Neuronal stem cell (in vitro differentiated cells): ENCODE measurements around the gene GART.
"Not testable (repeated sequence)": the region's sequence is repeated elsewhere in the genome, so short reads cannot be mapped to it uniquely, and the experiment has no call there.

Source experiments
- DNase-seq: peaks from one replicate; pipeline ENCODE4 v3.0.0-alpha.2; 2013; ENCODE audit warnings: low spot score
- H2AFZ ChIP-seq: one replicate; pipeline ENCODE4 v1.6.1; 2013; ENCODE audit warnings: mild to moderate bottlenecking, low read length, inconsistent platforms
- H2AK5ac ChIP-seq: 2 replicates; pipeline ENCODE4 v1.6.1; 2013; ENCODE audit warnings: low read depth, mild to moderate bottlenecking, inconsistent platforms, low read length, moderate library complexity, mixed read lengths
- H2BK120ac ChIP-seq: 2 replicates; pipeline ENCODE4 v1.6.1; 2013; ENCODE audit warnings: low read depth, mild to moderate bottlenecking, inconsistent platforms, low read length, moderate library complexity, mixed read lengths
- H2BK12ac ChIP-seq: one replicate; pipeline ENCODE4 v1.6.1; 2013; ENCODE audit warnings: low read length, inconsistent platforms
- H2BK15ac ChIP-seq: 2 replicates; pipeline ENCODE4 v1.6.1; 2013; ENCODE audit warnings: mild to moderate bottlenecking, low read length, inconsistent platforms, mixed read lengths
- H2BK5ac ChIP-seq: one replicate; pipeline ENCODE4 v1.6.1; 2013; ENCODE audit warnings: inconsistent platforms, mild to moderate bottlenecking, low read length, moderate library complexity
- H3K14ac ChIP-seq: one replicate; pipeline ENCODE4 v1.6.1; 2013; ENCODE audit warnings: low read length, inconsistent platforms
- H3K18ac ChIP-seq: 2 replicates; pipeline ENCODE4 v1.6.1; 2013; ENCODE audit warnings: low read length, inconsistent platforms
- H3K23ac ChIP-seq: 2 replicates; pipeline ENCODE4 v1.6.1; 2013; ENCODE audit warnings: low read depth, mild to moderate bottlenecking, mixed read lengths, low read length, inconsistent platforms; ENCODE audit not compliant: poor library complexity
- H3K27ac ChIP-seq: replicated peaks from 3 replicates; pipeline ENCODE4 v1.5.1; 2013; ENCODE audit warnings: low read length, inconsistent platforms
- H3K27me3 ChIP-seq, 3 experiments: 2 replicates each; pipeline ENCODE4 v1.6.1; 2013; ENCODE audit warnings: low read length in 3 of 3, mild to moderate bottlenecking in 2 of 3, inconsistent platforms in 1 of 3, low read depth in 1 of 3, mixed read lengths in 1 of 3, moderate library complexity in 1 of 3; ENCODE audit not compliant: control insufficient read depth in 3 of 3, insufficient read depth in 3 of 3
- H3K36me3 ChIP-seq, 2 donors: replicated peaks in 1 of 2; 2 replicates each; pipeline ENCODE4 v1.6.1; 2013; ENCODE audit warnings: low read length in 2 of 2; ENCODE audit not compliant: control insufficient read depth in 2 of 2, insufficient read depth in 2 of 2
- H3K4ac ChIP-seq: 2 replicates; pipeline ENCODE4 v1.6.1; 2013; ENCODE audit warnings: inconsistent platforms, mild to moderate bottlenecking, low read length, moderate library complexity
- H3K4me1 ChIP-seq, 2 donors: 1 replicate in 1 of 2; 2 replicates in 1 of 2; pipeline ENCODE4 v1.6.1; 2013; ENCODE audit warnings: low read length in 2 of 2, low read depth in 1 of 2; ENCODE audit not compliant: control insufficient read depth in 2 of 2, insufficient read depth in 1 of 2
- H3K4me2 ChIP-seq: one replicate; pipeline ENCODE4 v1.6.1; 2013; ENCODE audit warnings: mild to moderate bottlenecking, low read length, inconsistent platforms; ENCODE audit not compliant: insufficient read depth, poor library complexity, severe bottlenecking
- H3K4me3 ChIP-seq, 2 donors: 2 replicates each; pipeline ENCODE4 v1.5.1; 2013; ENCODE audit warnings: low read length in 2 of 2, mild to moderate bottlenecking in 2 of 2, inconsistent platforms in 1 of 2, moderate library complexity in 1 of 2
- H3K79me1 ChIP-seq: one replicate; pipeline ENCODE4 v1.6.1; 2013; ENCODE audit warnings: low read depth, mild to moderate bottlenecking, inconsistent platforms, low read length, moderate library complexity
- H3K9ac ChIP-seq: one replicate; pipeline ENCODE4 v1.6.1; 2013; ENCODE audit warnings: mild to moderate bottlenecking, low read depth, low read length, inconsistent platforms; ENCODE audit not compliant: poor library complexity
- H3K9me3 ChIP-seq, 2 donors: replicated peaks in 1 of 2; 2 replicates each; pipeline versions ENCODE3 to v1.6.1; 2013; ENCODE audit warnings: low read length in 2 of 2, mild to moderate bottlenecking in 2 of 2, inconsistent platforms in 1 of 2, low read depth in 1 of 2, mixed read lengths in 1 of 2, moderate library complexity in 1 of 2; ENCODE audit not compliant: control insufficient read depth in 2 of 2, insufficient read depth in 1 of 2
- H4K8ac ChIP-seq: one replicate; pipeline ENCODE4 v1.6.1; 2013; ENCODE audit warnings: low read depth, mild to moderate bottlenecking, inconsistent platforms, low read length, moderate library complexity
- H4K91ac ChIP-seq: one replicate; pipeline ENCODE4 v1.6.1; 2013; ENCODE audit warnings: low read length, low read depth, mild to moderate bottlenecking, inconsistent platforms; ENCODE audit not compliant: poor library complexity
- WGBS, 2 donors: extraction: QIAGEN DNeasy Blood & Tissue Kit; methylation state at CpG; one replicate each; pipeline ENCODE4 v1.1.7; 2013; ENCODE audit warnings: missing lambda C conversion rate in 2 of 2, mixed read lengths in 1 of 2; ENCODE audit not compliant: insufficient read length in 2 of 2, insufficient replicate concordance in 1 of 2; ENCODE audit errors: extremely low coverage in 2 of 2; 5-methylcytosine and 5-hydroxymethylcytosine counted together

GART gene

DNA sequence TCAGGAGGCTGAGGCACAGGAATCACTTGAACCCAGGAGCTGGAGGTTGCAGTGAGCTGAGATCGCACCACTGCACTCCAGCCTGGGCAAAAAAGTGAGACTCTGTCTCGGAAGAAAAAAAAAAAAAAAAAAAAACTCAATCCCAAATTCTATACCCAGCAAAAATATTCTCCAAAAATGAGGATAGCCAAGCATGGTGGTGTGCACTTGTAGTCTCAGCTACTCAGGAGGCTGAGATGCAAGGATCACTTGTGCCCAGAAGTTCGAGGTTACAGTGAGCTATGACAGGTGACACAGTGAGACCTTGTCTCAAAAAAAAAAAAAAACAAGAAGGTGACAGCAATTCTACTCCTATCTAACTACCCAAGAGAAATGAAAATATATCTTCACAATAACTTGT, 68.6 kb downstream of the GART start:
- H2BK120ac ChIP-seq = no peak overlapping the region
- no peak overlapping the region for H3K18ac ChIP-seq
- no peak overlapping the region for H3K4me2 ChIP-seq
- no peak overlapping the region for H4K91ac ChIP-seq
- H4K8ac ChIP-seq = no peak overlapping the region
- no peak overlapping the region for H2AK5ac ChIP-seq
- DNase-seq = no peak
- H2BK5ac ChIP-seq = no peak overlapping the region
- H2BK12ac ChIP-seq = no peak overlapping the region
- no peak overlapping the region for H2BK15ac ChIP-seq
- no peak overlapping the region for H3K4ac ChIP-seq
- WGBS, 2 donors = no CpG with 5 or more reads among the region's 3 CpGs
- H2AFZ ChIP-seq = no peak overlapping the region
- H3K14ac ChIP-seq = no peak overlapping the region
- peaks cover 2% of the 10 kb centered on the region for H3K79me1 ChIP-seq
- H3K9ac ChIP-seq = no peak overlapping the region
- H3K4me3 ChIP-seq = no peak overlapping the region
- H3K4me1 ChIP-seq = peaks cover 0 to under 1% of the 10 kb centered on the region in 2 donors
- H3K27ac ChIP-seq = no peak overlapping the region
- H3K27me3 ChIP-seq = no peaks in the 10 kb centered on the region
- H3K36me3 ChIP-seq = peaks cover 0 to 3% of the 10 kb centered on the region in 2 donors
- H3K9me3 ChIP-seq = peaks cover 0 to 8% of the 10 kb centered on the region in 2 donors
- no peak overlapping the region for H3K23ac ChIP-seq

DNA sequence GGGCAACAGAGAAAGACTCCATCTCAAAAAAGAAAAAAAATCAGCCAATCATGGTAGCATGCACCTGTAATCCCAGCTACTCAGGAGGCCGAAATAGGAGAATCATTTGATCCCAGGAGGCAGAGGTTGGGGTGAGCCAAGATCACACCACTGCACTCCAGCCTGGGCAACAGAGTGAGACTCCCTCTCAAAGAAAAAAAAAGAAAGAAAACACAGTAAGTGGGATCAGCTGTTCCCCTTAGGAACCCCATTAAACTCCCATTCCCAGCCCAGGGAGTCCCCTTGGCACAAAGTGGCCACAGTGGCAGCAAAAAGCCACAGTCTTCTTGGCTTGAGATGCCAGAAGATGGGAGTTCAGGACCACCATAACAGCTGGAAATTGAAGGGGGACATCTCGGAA, 71.2 kb downstream of the GART start:
- no peak overlapping the region for H2AFZ ChIP-seq
- H2BK15ac ChIP-seq = no peak overlapping the region
- peaks cover 0 to 8% of the 10 kb centered on the region in 2 donors for H3K9me3 ChIP-seq
- H3K36me3 ChIP-seq = no peaks in the 10 kb centered on the region
- no peak overlapping the region for H4K8ac ChIP-seq
- H3K23ac ChIP-seq = no peak overlapping the region
- no peak overlapping the region for H3K4ac ChIP-seq
- WGBS, 2 donors = no CpG with 5 or more reads among the region's 2 CpGs
- H2AK5ac ChIP-seq = no peak overlapping the region
- no peak overlapping the region for H3K9ac ChIP-seq
- H3K4me3 ChIP-seq = no peak overlapping the region
- H3K4me2 ChIP-seq = no peak overlapping the region
- no peaks in the 10 kb centered on the region for H3K4me1 ChIP-seq
- no peak overlapping the region for H2BK120ac ChIP-seq
- H2BK5ac ChIP-seq = no peak overlapping the region
- no peaks in the 10 kb centered on the region for H3K79me1 ChIP-seq
- H4K91ac ChIP-seq = no peak overlapping the region
- H3K27ac ChIP-seq = no peak overlapping the region
- H3K14ac ChIP-seq = no peak overlapping the region
- DNase-seq = no peak
- no peak overlapping the region for H3K18ac ChIP-seq
- no peak overlapping the region for H2BK12ac ChIP-seq
- H3K27me3 ChIP-seq = no peaks in the 10 kb centered on the region

DNA sequence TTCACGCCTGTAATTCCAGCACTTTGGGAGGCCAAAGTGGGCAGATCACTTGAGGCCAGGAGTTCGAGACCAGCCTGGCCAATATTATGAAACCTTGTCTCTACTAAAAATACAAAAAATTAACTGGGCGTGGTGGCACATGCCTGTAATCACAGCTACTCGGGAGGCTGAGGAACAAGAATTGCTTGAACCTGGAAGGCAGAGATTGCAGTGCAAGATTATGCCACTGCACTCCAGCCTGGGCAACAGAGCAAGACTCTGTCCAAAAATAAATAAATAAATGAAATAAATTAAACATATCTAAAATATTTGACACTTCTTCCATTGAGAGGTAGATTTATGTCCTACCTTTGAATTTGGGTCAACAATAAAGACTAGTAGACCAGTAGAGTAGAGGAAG, 72.7 kb downstream of the GART start:
- not testable (repeated sequence) for H3K18ac ChIP-seq, H3K4me1 ChIP-seq, H3K9ac ChIP-seq, H3K79me1 ChIP-seq, H3K4me3 ChIP-seq, H3K23ac ChIP-seq, H4K91ac ChIP-seq, DNase-seq, H2BK12ac ChIP-seq, H3K27me3 ChIP-seq, H2AK5ac ChIP-seq, H3K14ac ChIP-seq, H2BK5ac ChIP-seq, H2BK15ac ChIP-seq, H3K4me2 ChIP-seq, H2AFZ ChIP-seq, H3K27ac ChIP-seq, H3K9me3 ChIP-seq, H3K36me3 ChIP-seq, H3K4ac ChIP-seq, H4K8ac ChIP-seq, H2BK120ac ChIP-seq
- no CpG with 5 or more reads among the region's 4 CpGs for WGBS, 2 donors

DNA sequence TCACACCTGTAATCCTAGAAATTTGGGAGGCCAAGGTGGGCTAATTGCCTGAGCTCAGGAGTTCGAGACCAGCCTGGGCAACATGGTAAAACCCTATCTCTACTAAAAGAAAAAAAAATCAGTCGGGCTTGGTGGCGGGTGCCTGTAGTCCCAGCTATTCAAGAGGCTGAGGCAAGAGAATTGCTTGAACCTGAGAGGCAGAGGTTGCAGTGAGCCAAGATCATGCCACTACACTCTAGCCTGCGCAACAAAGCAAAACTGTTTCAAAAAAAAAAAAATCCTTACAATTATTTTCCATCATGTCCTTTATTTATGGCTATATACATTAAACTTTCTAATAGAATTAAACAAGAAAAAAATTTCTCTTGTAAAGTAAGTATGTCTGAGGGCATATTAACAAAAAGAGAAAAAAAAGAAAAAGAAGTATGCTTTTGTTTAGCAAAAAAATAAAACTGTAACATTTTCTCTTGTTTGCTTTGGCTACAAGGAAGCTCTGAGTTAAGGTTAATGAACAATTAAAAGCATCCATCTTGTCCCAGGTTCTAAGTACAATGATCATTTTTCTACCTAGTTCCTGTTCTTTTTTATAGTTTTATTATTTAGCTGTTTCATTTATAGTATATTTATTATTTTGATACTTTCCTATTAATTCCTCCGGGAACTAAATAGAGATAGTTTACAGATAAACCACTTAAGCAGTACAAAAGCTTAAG, 80.2 kb downstream of the GART start:
- no peak overlapping the region for H2AFZ ChIP-seq
- H3K9ac ChIP-seq = no peak overlapping the region
- WGBS, 2 donors = no CpG with 5 or more reads among the region's 5 CpGs
- no peak overlapping the region for H2BK5ac ChIP-seq
- no peak overlapping the region for H2AK5ac ChIP-seq
- H2BK120ac ChIP-seq = no peak overlapping the region
- no peak for DNase-seq
- no peak overlapping the region for H3K14ac ChIP-seq
- H3K23ac ChIP-seq = no peak overlapping the region
- no peak overlapping the region for H3K18ac ChIP-seq
- H2BK15ac ChIP-seq = no peak overlapping the region
- no peak overlapping the region for H3K4me2 ChIP-seq
- no peak overlapping the region for H3K4ac ChIP-seq
- H3K4me3 ChIP-seq = no peak overlapping the region
- H3K79me1 ChIP-seq = no peaks in the 10 kb centered on the region
- H4K8ac ChIP-seq = no peak overlapping the region
- no peak overlapping the region for H2BK12ac ChIP-seq
- H3K9me3 ChIP-seq = no peaks in the 10 kb centered on the region
- H3K36me3 ChIP-seq = peaks cover 0 to 33% of the 10 kb centered on the region in 2 donors
- no peaks in the 10 kb centered on the region for H3K27me3 ChIP-seq
- H4K91ac ChIP-seq = no peak overlapping the region
- H3K4me1 ChIP-seq = no peaks in the 10 kb centered on the region
- H3K27ac ChIP-seq = no peak overlapping the region
